DND-41 (cell line): Measurements from ENCODE around the gene TLX1.

Experiments
- CTCF ChIP-seq: IDR thresholded peaks from 2 replicates; pipeline ENCODE4 v1.5.1; 2012; ENCODE audit warnings: borderline replicate concordance, low read length, moderate library complexity, mild to moderate bottlenecking; ENCODE audit not compliant: poor library complexity, severe bottlenecking; ENCODE audit errors: extremely low read depth
- EZH2 ChIP-seq: IDR thresholded peaks from 3 replicates; pipeline ENCODE4 v1.6.1; 2012; ENCODE audit warnings: borderline replicate concordance, low read depth, mild to moderate bottlenecking, moderate library complexity, low read length, inconsistent platforms; ENCODE audit not compliant: severe bottlenecking

- TF ChIP-seq CTCF (no peak), EZH2 (no peak)
Observed at GRCh38 chr10:101113890-101114403, 17.2 kb upstream of the TLX1 start.
